ENCODE data around the gene MBP. TPM values are rescaled to one million over a fixed set of nuclear protein-coding genes. Genes with fewer than 3 reads are reported as not detected.

The MBP gene
- total and polyA plus RNA-seq, 2 of the 4 experiments (the other 2 are of a cell fraction) = 0.72 to 0.90 TPM

DNA sequence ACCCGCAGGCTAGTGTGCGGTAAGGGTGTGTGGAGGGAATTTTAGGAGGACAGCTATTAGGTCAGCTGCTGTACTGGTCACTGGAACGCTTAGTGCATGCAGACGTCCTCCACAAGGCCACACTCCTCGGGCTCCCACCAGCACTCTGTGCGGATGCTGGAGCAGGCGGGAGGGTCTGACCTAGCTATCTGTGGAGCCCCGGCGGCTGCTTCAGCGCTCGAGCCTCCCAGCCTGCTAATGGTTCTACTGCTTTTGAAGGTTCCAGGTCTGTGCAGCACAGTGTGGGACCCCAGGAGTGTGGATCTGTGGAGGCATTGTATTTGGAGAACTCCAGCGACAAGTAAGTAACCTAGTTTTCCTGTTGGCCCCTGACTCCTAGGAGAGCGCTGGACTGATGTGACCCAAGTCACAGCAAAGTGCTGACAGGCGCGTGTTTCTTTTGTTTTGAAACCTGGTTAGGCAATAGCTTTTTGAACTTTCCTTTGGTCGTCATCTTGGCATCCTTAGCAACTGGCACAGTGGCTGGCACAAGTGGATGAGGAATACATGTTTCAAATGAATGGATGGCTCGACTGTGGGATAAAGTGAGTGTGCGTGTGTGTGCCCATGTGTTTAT, 196.8 kb downstream of the MBP start:
- no peak overlapping the region for H3K23ac ChIP-seq (ENCODE audit: low read depth, low read length)
- ChIA-PET POLR2A (ENCODE audit: unreplicated experiment) (no interaction called here), CTCF (interaction anchor here (1.1 kb wide), 1 partner anchor 64 kb away, joined by 4 read pairs; no protein-coding TSS in a partner anchor)
- peaks cover 0 to 5% of the 10 kb centered on the region in 2 experiments; a peak in 1 of 4 replicates for H3K79me1 ChIP-seq (ENCODE audit: low read depth in 1 of 2, low read length in 2 of 2)
- no TSS peak for BruUV-seq (replicated peaks)
- no peak overlapping the region for H4K8ac ChIP-seq (ENCODE audit: low read depth in 2 of 2, low read length in 2 of 2)
- no peak overlapping the region for H2AK5ac ChIP-seq (ENCODE audit: low read depth, low read length)
- H3K27ac ChIP-seq (ENCODE audit: insufficient read depth, low read length) = no peak overlapping the region
- intact Hi-C loops (cut with micrococcal nuclease) (no loop called here), dilution Hi-C loops (cut with HindIII; ENCODE audit: low sequenced_read_pairs, unreplicated experiment) (no loop called here), in situ Hi-C loops (cut with MboI; ENCODE audit: low sequenced_read_pairs) (no loop called here)
- no peak overlapping the region for H3K4me3 ChIP-seq (ENCODE audit: insufficient read depth, low read depth, low read length)
- no peak for TF ChIP-seq MXI1 (IDR thresholded peaks at IDR 0.05; ENCODE audit: borderline replicate concordance, low read depth, low read length)
- H3K36me3 ChIP-seq (ENCODE audit: control insufficient read depth, insufficient read depth, low read length) = peaks cover 30% of the 10 kb centered on the region
- H3K9ac ChIP-seq (ENCODE audit: low read depth, low read length) = no peak overlapping the region
- no peak overlapping the region for H3K14ac ChIP-seq (replicated peaks; ENCODE audit: low read depth, low read length)
- ATAC-seq (ENCODE audit: low read depth) (no peak), DNase-seq (no peak)
- peaks cover 3% of the 10 kb centered on the region; the same call in 1 of the 2 replicates for H3K9me1 ChIP-seq (ENCODE audit: insufficient read depth, low read length)
- H2BK120ac ChIP-seq (ENCODE audit: low read depth, low read length) = no peak overlapping the region
- H2BK5ac ChIP-seq (ENCODE audit: low read depth, low read length, poor library complexity, severe bottlenecking) = no peak overlapping the region
- H4K20me1 ChIP-seq (ENCODE audit: insufficient read depth, low read length) = no peaks in the 10 kb centered on the region
- no peak overlapping the region for H3K4ac ChIP-seq (ENCODE audit: low read depth, low read length)
- no peak overlapping the region for H2AFZ ChIP-seq (replicated peaks; ENCODE audit: low read length, poor library complexity)
- no peak overlapping the region for H2AK9ac ChIP-seq (replicated peaks; ENCODE audit: low read depth, low read length, poor library complexity)
- H4K91ac ChIP-seq (ENCODE audit: insufficient read depth, low read depth, low read length) = no peak overlapping the region
- H3K4me1 ChIP-seq (ENCODE audit: control insufficient read depth, insufficient read depth, low read length) = peaks cover 8% of the 10 kb centered on the region
- no peaks in the 10 kb centered on the region for H3K27me3 ChIP-seq (ENCODE audit: control insufficient read depth, insufficient read depth, low read length)
- no peak overlapping the region for H2BK20ac ChIP-seq (ENCODE audit: low read depth, low read length)
- H3K56ac ChIP-seq (ENCODE audit: extremely low read depth, insufficient read depth, low read length) = no peak overlapping the region
- H3K18ac ChIP-seq (ENCODE audit: low read depth, low read length) = no peak overlapping the region
- H4K5ac ChIP-seq (ENCODE audit: low read depth, low read length) = no peak overlapping the region
- H3K4me2 ChIP-seq (ENCODE audit: low read depth, low read length) = no peak overlapping the region
- H3K9me3 ChIP-seq (ENCODE audit: control insufficient read depth, insufficient read depth, low read length) = no peaks in the 10 kb centered on the region
- no peak overlapping the region for H2BK15ac ChIP-seq (ENCODE audit: low read depth, low read length)
- 93% methylated on average over 8 of the region's 18 CpGs; no CpG with 5 or more reads in 1 of the 2 experiments for WGBS, 2 experiments (ENCODE audit: extremely low coverage in 2 of 2, insufficient read length in 1 of 2)

Data from IMR-90 (cell line).